Non-pigmented ciliary epithelial cell (primary cell): Measurements from ENCODE around the gene NOSTRIN.
"Not testable (repeated sequence)": the region's sequence is repeated elsewhere in the genome, so short reads cannot be mapped to it uniquely, and the experiment has no call there.

Experiments used
- DNase-seq: peaks from one replicate; pipeline ENCODE4 v3.0.0-alpha.2; 2010; ENCODE audit warnings: low read depth

Gene NOSTRIN

GRCh38 chr2:168882163-168882562, 79.7 kb downstream of the NOSTRIN start:
- DNase-seq: not testable (repeated sequence)

GRCh38 chr2:168884975-168885374, 82.5 kb downstream of the NOSTRIN start:
- no peak for DNase-seq

- no peak for DNase-seq
Measured at GRCh38 chr2:168889635-168890005, 87.2 kb downstream of the NOSTRIN start.

- DNase-seq: peak; percentile 65
Measured at GRCh38 chr2:168890006-168890782, 87.8 kb downstream of the NOSTRIN start, which contains the start of gene SPC25. Gene SPC25, minus strand, starts transcription at chr2:168890430. Its CDS starts 911 bp downstream, at chr2:168889519.

- DNase-seq: no peak
Measured at GRCh38 chr2:168892327-168892726, 89.9 kb downstream of the NOSTRIN start.

GRCh38 chr2:168894101-168894500, 91.7 kb downstream of the NOSTRIN start:
- DNase-seq: no peak

- no peak for DNase-seq
Measured at GRCh38 chr2:168894720-168895119, 92.3 kb downstream of the NOSTRIN start.

- DNase-seq: no peak
Measured at GRCh38 chr2:168895771-168896170, 93.3 kb downstream of the NOSTRIN start.

GRCh38 chr2:168896783-168897182, 94.3 kb downstream of the NOSTRIN start:
- DNase-seq: no peak

GRCh38 chr2:168897449-168897848, 95.0 kb downstream of the NOSTRIN start:
- no peak for DNase-seq

- no peak for DNase-seq
Measured at GRCh38 chr2:168901003-168901402, 98.6 kb downstream of the NOSTRIN start, which contains the start of gene G6PC2. Gene G6PC2, plus strand, starts transcription at chr2:168901291. Its CDS starts 41 bp downstream, at chr2:168901332.

- DNase-seq: no peak
Measured at GRCh38 chr2:168903888-168904287, 101.5 kb downstream of the NOSTRIN start.

GRCh38 chr2:168904358-168904757, 101.9 kb downstream of the NOSTRIN start:
- no peak for DNase-seq

GRCh38 chr2:168907940-168908662, 105.7 kb downstream of the NOSTRIN start:
- no peak for DNase-seq

GRCh38 chr2:168910330-168910729, 107.9 kb downstream of the NOSTRIN start:
- no peak for DNase-seq

- no peak for DNase-seq
Measured at GRCh38 chr2:168912466-168912865, 110.0 kb downstream of the NOSTRIN start.

- no peak for DNase-seq
Measured at GRCh38 chr2:168912901-168913369, 110.5 kb downstream of the NOSTRIN start.

GRCh38 chr2:168913495-168913894, 111.1 kb downstream of the NOSTRIN start:
- no peak for DNase-seq
